T-helper 1 cell treated with Interleukin-12 subunit alpha and Interleukin-12 subunit beta and Interleukin-4 antibody, amounts not matched to agents 30 μg/mL and 1 μg/mL, for 36 hours (primary cell): Measurements from ENCODE around the gene PLEKHH1.

ENCODE experiments used
- H3K27ac Mint-ChIP-seq: one replicate; pipeline ENCODE4 v1.8.0; 2021; ENCODE audit warnings: mild to moderate bottlenecking, mixed read lengths
- H3K27me3 Mint-ChIP-seq: one replicate; pipeline ENCODE4 v1.8.0; 2021; ENCODE audit warnings: low read depth, mixed read lengths
- H3K36me3 Mint-ChIP-seq: one replicate; pipeline ENCODE4 v1.8.0; 2021; ENCODE audit warnings: low read depth, mixed read lengths
- H3K4me1 Mint-ChIP-seq: one replicate; pipeline ENCODE4 v1.8.0; 2021; ENCODE audit warnings: low read depth, mixed read lengths
- H3K4me3 Mint-ChIP-seq: one replicate; pipeline ENCODE4 v1.8.0; 2021; ENCODE audit warnings: mild to moderate bottlenecking, moderate library complexity, mixed read lengths
- H3K9me3 Mint-ChIP-seq: one replicate; pipeline ENCODE4 v1.8.0; 2021; ENCODE audit warnings: mixed read lengths

Gene PLEKHH1

GRCh38 chr14:67573228-67574010, 40.3 kb downstream of the PLEKHH1 start:
- H3K36me3 Mint-ChIP-seq, result no peaks in the 10 kb centered on the region
- H3K9me3 Mint-ChIP-seq, result no peaks in the 10 kb centered on the region
- H3K4me1 Mint-ChIP-seq, result peaks cover 5% of the 10 kb centered on the region
- H3K27ac Mint-ChIP-seq, result no peak overlapping the region
- no peak overlapping the region for H3K4me3 Mint-ChIP-seq
- H3K27me3 Mint-ChIP-seq, result no peaks in the 10 kb centered on the region

- H3K27me3 Mint-ChIP-seq, result no peaks in the 10 kb centered on the region
- H3K9me3 Mint-ChIP-seq, result no peaks in the 10 kb centered on the region
- H3K36me3 Mint-ChIP-seq, result no peaks in the 10 kb centered on the region
- H3K4me3 Mint-ChIP-seq, result no peak overlapping the region
- no peak overlapping the region for H3K27ac Mint-ChIP-seq
- H3K4me1 Mint-ChIP-seq, result peaks cover 5% of the 10 kb centered on the region
Measured at GRCh38 chr14:67574156-67574555, 41.1 kb downstream of the PLEKHH1 start.

- Mint-ChIP-seq H3K27ac (no peak overlapping the region), H3K27me3 (no peaks in the 10 kb centered on the region), H3K4me3 (no peak overlapping the region), H3K36me3 (no peaks in the 10 kb centered on the region), H3K9me3 (no peaks in the 10 kb centered on the region), H3K4me1 (peaks cover 5% of the 10 kb centered on the region)
Measured at GRCh38 chr14:67574806-67575205, 41.7 kb downstream of the PLEKHH1 start.

DNA sequence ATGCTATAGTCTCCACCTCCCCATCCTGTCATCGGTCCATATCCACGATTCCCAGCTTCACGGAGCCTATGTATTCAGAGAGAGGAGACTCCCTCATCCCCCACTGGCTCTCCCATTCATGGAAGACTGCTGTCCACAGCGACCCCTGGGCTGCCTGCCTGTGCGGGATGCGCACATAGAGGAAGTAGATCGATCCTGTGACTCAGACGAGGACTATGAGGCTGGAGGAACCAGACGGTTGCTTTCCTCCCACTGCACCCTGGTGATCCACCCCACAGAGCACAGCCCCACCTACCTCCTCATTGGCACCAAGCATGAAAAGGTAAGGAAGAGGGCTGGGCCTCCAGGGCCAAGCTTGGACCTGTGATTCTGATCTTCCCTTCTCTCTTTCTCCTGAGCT, 42.6 kb downstream of the PLEKHH1 start:
- Mint-ChIP-seq H3K27me3 (no peaks in the 10 kb centered on the region), H3K27ac (no peak overlapping the region), H3K36me3 (no peaks in the 10 kb centered on the region), H3K4me1 (peaks cover 4% of the 10 kb centered on the region), H3K9me3 (no peaks in the 10 kb centered on the region), H3K4me3 (no peak overlapping the region)

GRCh38 chr14:67576216-67576955, 43.3 kb downstream of the PLEKHH1 start:
- Mint-ChIP-seq H3K4me3 (no peak overlapping the region), H3K9me3 (no peaks in the 10 kb centered on the region), H3K36me3 (no peaks in the 10 kb centered on the region)

GRCh38 chr14:67577181-67577808, 44.2 kb downstream of the PLEKHH1 start:
- no peak overlapping the region for H3K4me3 Mint-ChIP-seq
- no peak overlapping the region for H3K27ac Mint-ChIP-seq

More at GRCh38 chr14:67576216-67576955, 43.3 kb downstream of the PLEKHH1 start:
- no peak overlapping the region for H3K27ac Mint-ChIP-seq
- peaks cover 2% of the 10 kb centered on the region for H3K4me1 Mint-ChIP-seq
- no peaks in the 10 kb centered on the region for H3K27me3 Mint-ChIP-seq

GRCh38 chr14:67577909-67578749, 45.0 kb downstream of the PLEKHH1 start:
- H3K27me3 Mint-ChIP-seq, result no peaks in the 10 kb centered on the region
- no peak overlapping the region for H3K4me3 Mint-ChIP-seq
- H3K27ac Mint-ChIP-seq, result no peak overlapping the region
- no peaks in the 10 kb centered on the region for H3K9me3 Mint-ChIP-seq
- no peaks in the 10 kb centered on the region for H3K36me3 Mint-ChIP-seq
- H3K4me1 Mint-ChIP-seq, result peaks cover 3% of the 10 kb centered on the region

More at GRCh38 chr14:67577181-67577808, 44.2 kb downstream of the PLEKHH1 start:
- H3K27me3 Mint-ChIP-seq, result no peaks in the 10 kb centered on the region
- H3K4me1 Mint-ChIP-seq, result peaks cover 3% of the 10 kb centered on the region
- no peaks in the 10 kb centered on the region for H3K9me3 Mint-ChIP-seq
- no peaks in the 10 kb centered on the region for H3K36me3 Mint-ChIP-seq

DNA sequence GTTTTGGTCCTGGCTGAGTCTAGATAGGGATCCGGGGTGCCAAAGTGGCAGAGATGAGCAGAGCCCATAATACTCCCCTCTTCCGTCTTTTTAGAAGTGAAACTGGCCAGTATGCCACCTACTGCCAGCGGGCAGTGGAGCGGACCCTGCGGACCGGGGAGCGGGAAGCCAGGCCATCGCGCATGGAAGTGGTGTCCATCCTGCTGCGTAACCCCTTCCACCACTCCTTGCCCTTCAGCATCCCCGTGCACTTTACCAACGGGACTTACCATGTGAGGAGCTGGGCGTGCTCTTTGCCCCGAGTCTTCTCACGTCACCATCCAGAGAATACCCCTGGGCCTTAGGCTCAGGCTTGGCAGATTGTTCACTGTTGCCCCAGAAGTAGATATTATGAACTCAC, 46.0 kb downstream of the PLEKHH1 start:
- Mint-ChIP-seq H3K4me3 (no peak overlapping the region), H3K27ac (no peak overlapping the region), H3K9me3 (no peaks in the 10 kb centered on the region), H3K36me3 (no peaks in the 10 kb centered on the region), H3K27me3 (no peaks in the 10 kb centered on the region), H3K4me1 (peaks cover 3% of the 10 kb centered on the region)

DNA sequence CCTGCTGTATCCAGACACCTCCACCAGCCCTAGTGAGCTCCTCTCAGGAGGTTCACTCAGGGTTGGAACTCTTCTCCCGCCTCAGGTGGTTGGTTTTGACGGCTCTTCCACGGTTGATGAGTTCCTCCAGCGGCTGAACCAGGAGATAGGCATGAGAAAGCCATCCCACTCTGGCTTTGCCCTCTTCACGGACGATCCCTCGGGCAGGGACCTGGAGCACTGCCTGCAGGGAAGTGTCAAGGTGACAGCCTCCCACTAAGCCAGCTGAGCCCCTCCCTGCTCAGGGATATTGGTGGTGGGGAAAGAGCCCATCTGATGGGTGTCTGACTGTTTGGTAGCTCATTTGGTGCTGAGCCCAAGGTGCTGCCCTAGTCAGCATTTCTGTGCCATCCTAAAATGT, 46.5 kb downstream of the PLEKHH1 start:
- Mint-ChIP-seq H3K4me1 (peaks cover 3% of the 10 kb centered on the region), H3K27ac (no peak overlapping the region), H3K9me3 (no peaks in the 10 kb centered on the region), H3K27me3 (no peaks in the 10 kb centered on the region), H3K4me3 (no peak overlapping the region), H3K36me3 (no peaks in the 10 kb centered on the region)

- peaks cover 3% of the 10 kb centered on the region for H3K4me1 Mint-ChIP-seq
- H3K36me3 Mint-ChIP-seq, result no peaks in the 10 kb centered on the region
- no peak overlapping the region for H3K27ac Mint-ChIP-seq
- H3K9me3 Mint-ChIP-seq, result no peaks in the 10 kb centered on the region
- H3K4me3 Mint-ChIP-seq, result no peak overlapping the region
- no peaks in the 10 kb centered on the region for H3K27me3 Mint-ChIP-seq
Measured at GRCh38 chr14:67580336-67581171, 47.5 kb downstream of the PLEKHH1 start.

GRCh38 chr14:67581643-67582042, 48.6 kb downstream of the PLEKHH1 start:
- Mint-ChIP-seq H3K27ac (no peak overlapping the region), H3K36me3 (no peaks in the 10 kb centered on the region), H3K4me1 (peaks cover 3% of the 10 kb centered on the region), H3K4me3 (no peak overlapping the region), H3K27me3 (no peaks in the 10 kb centered on the region), H3K9me3 (no peaks in the 10 kb centered on the region)

DNA sequence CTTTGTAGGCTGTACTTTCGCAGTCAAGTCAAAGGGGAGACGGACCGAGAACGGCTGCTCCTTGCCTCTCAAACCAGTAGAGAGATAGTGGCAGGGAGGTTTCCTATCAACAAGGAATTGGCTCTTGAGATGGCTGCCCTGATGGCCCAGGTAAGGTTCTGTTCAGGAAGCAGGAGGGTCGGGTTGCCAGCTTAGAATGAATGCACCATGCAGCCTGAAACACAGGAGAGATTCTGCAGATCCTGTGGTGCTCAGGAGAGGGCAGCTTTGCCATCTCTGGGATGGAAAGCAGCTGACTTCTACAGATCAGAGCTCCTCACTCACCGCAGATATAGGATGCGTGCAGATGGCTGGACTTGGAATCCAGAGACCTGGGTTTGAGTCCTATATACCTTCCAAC, 49.0 kb downstream of the PLEKHH1 start:
- H3K4me1 Mint-ChIP-seq, result peaks cover 3% of the 10 kb centered on the region
- no peak overlapping the region for H3K4me3 Mint-ChIP-seq
- H3K9me3 Mint-ChIP-seq, result no peaks in the 10 kb centered on the region
- H3K36me3 Mint-ChIP-seq, result no peaks in the 10 kb centered on the region
- no peak overlapping the region for H3K27ac Mint-ChIP-seq
- no peaks in the 10 kb centered on the region for H3K27me3 Mint-ChIP-seq

DNA sequence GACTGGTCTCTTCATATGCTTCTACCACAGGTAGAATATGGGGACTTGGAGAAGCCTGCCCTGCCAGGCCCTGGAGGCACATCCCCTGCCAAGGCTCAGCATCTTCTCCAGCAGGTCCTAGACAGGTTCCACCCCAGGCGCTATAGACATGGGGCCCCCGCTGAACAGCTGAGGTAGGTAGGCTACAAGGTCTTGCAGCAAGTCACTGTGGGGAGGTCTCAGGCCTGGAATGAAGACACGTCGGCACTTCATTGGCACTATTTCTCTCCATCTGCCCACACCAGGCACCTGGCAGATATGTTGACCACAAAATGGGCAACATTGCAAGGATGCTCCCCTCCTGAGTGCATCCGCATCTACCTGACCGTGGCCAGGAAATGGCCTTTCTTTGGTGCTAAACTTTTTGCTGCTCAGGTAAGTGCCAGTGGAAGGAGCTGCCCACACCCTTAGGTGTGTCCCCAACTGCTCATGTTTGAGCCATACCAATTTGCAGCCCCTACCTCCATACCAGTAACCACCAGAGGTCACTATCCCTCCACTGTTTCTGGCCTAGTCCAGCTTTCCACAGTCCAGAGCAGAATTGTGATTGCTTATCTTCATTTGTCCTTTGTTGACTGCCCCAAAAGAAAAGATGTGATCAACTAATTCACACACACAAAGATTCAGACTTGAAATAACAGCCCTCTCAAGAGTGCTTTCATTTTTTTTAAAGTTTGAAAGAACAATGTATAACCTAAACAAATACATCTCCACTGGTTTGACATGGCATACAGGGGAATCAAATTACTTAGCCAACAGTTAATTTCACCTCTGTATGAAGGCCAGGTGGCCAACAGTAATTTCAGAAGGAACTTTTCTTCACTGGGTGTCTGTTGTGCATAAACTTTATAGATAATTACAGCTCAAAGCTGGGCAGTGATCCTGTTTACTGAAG, 50.9 kb downstream of the PLEKHH1 start:
- Mint-ChIP-seq H3K4me1 (peaks cover 3% of the 10 kb centered on the region), H3K27me3 (no peaks in the 10 kb centered on the region), H3K9me3 (no peaks in the 10 kb centered on the region), H3K4me3 (no peak overlapping the region), H3K27ac (no peak overlapping the region), H3K36me3 (no peaks in the 10 kb centered on the region)
